Endothelial cell of umbilical vein (primary cell): ENCODE data around the gene PANX3. TPM values are rescaled to one million over a fixed set of nuclear protein-coding genes. Genes with fewer than 3 reads are reported as not detected.

Experiments used
- BruUV-seq: library from RNA; stranded (reverse); fragments of 400-500 nt; replicated peaks from 2 replicates; lab custom pipeline; 2021; lab: Mats Ljungman, UMichigan
- CTCF ChIA-PET: fragments of 300-600, 350-600 bp; sonication (Branson Sonifier 250); formaldehyde crosslinking; loops from one replicate; lab custom pipeline; 2021; ENCODE audit warnings: antibody characterized with exemption, inconsistent platforms; lab: Charles Lee
- POLR2A ChIA-PET: fragments of 300-600, 350-600 bp; sonication (Branson Sonifier 250); formaldehyde crosslinking; loops from one replicate; lab custom pipeline; 2021; ENCODE audit warnings: antibody characterized with exemption, inconsistent platforms; lab: Charles Lee
- DNase-seq: peaks from one replicate; pipeline ENCODE4 v3.0.0-alpha.2; 2011; ENCODE audit warnings: low read depth, low spot score
- FAIRE-seq: peaks from 2 replicates; lab custom pipeline; 2011; peaks lifted over from hg19 to GRCh38; lab: Jason Lieb, UNC
- H2AFZ ChIP-seq: 2 replicates; pipeline ENCODE4 v1.6.0; 2012; ENCODE audit warnings: low read depth, low read length, control low read depth, inconsistent platforms
- H3K27ac ChIP-seq: 2 replicates; pipeline ENCODE4 v1.5.1; 2011; ENCODE audit warnings: low read depth, mild to moderate bottlenecking, control low read depth, low read length, moderate library complexity; ENCODE audit not compliant: insufficient read depth
- H3K27me3 ChIP-seq, 2 experiments: 2 replicates each; pipeline versions ENCODE4 v1.6.0 to v1.6.1; 2011; ENCODE audit warnings: low read length in 2 of 2, mixed read lengths in 1 of 2; ENCODE audit not compliant: control insufficient read depth in 2 of 2, insufficient read depth in 2 of 2
- H3K36me3 ChIP-seq, 2 experiments: 2 replicates in 1 of 2; 3 replicates in 1 of 2; pipeline ENCODE4 v1.5.1; 2011; ENCODE audit warnings: low read length in 2 of 2, mild to moderate bottlenecking in 1 of 2, moderate library complexity in 1 of 2; ENCODE audit not compliant: control insufficient read depth in 2 of 2, insufficient read depth in 2 of 2; ENCODE audit errors: extremely low read depth in 1 of 2
- H3K4me1 ChIP-seq: 3 replicates; pipeline ENCODE4 v1.5.1; 2011; ENCODE audit warnings: mild to moderate bottlenecking, low read length; ENCODE audit not compliant: control insufficient read depth, insufficient read depth; ENCODE audit errors: extremely low read depth
- H3K4me2 ChIP-seq: 2 replicates; pipeline ENCODE4 v1.6.1; 2011; ENCODE audit warnings: low read length, control low read depth, mixed read lengths; ENCODE audit not compliant: insufficient read depth
- H3K4me3 ChIP-seq, 3 experiments: fragments of 200-600 bp in 1 of 3; sonication (generic), shearing (Covaris generic) in 1 of 3; replicated peaks in 1 of 3; 2 replicates each; pipeline ENCODE4 v1.5.1; 2011 to 2016; ENCODE audit warnings: control low read depth in 3 of 3, low read length in 3 of 3, mild to moderate bottlenecking in 2 of 3, inconsistent platforms in 1 of 3, low read depth in 1 of 3, moderate library complexity in 1 of 3; ENCODE audit not compliant: insufficient read depth in 1 of 3
- H3K79me2 ChIP-seq: 2 replicates; pipeline ENCODE4 v1.6.0; 2012; ENCODE audit warnings: low read length, inconsistent platforms; ENCODE audit not compliant: control insufficient read depth, insufficient read depth
- H3K9ac ChIP-seq: replicated peaks from 2 replicates; pipeline ENCODE3; 2011; ENCODE audit warnings: low read length, control low read depth; ENCODE audit not compliant: insufficient read depth; ENCODE audit errors: extremely low read depth
- H3K9me1 ChIP-seq: replicated peaks from 3 replicates; pipeline ENCODE4 v1.6.0; 2011; ENCODE audit warnings: mild to moderate bottlenecking, low read length; ENCODE audit not compliant: control insufficient read depth, insufficient read depth; ENCODE audit errors: extremely low read depth
- H3K9me3 ChIP-seq: replicated peaks from 2 replicates; pipeline ENCODE4 v1.5.1; 2012; ENCODE audit warnings: low read length, inconsistent platforms; ENCODE audit not compliant: control insufficient read depth, insufficient read depth
- H4K20me1 ChIP-seq: replicated peaks from 2 replicates; pipeline ENCODE3; 2011; ENCODE audit warnings: mild to moderate bottlenecking, low read length; ENCODE audit not compliant: control insufficient read depth, insufficient read depth; ENCODE audit errors: extremely low read depth
- EZH2 ChIP-seq: IDR thresholded peaks from 2 replicates; pipeline ENCODE4 v1.6.1; 2012; ENCODE audit warnings: borderline replicate concordance, low read depth, mild to moderate bottlenecking, moderate library complexity, low read length, inconsistent platforms; ENCODE audit not compliant: severe bottlenecking
- FOS ChIP-seq: IDR thresholded peaks from 2 replicates; pipeline ENCODE4 v1.6.1; 2011; ENCODE audit warnings: mild to moderate bottlenecking, low read length, moderate library complexity, borderline replicate concordance; ENCODE audit not compliant: insufficient read depth
- GATA2 ChIP-seq: IDR thresholded peaks from 2 replicates; pipeline ENCODE4 v1.7.0; 2011; ENCODE audit warnings: low read depth, mild to moderate bottlenecking, moderate library complexity, mixed read lengths, low read length; ENCODE audit not compliant: insufficient read length, insufficient read depth
- JUN ChIP-seq: IDR thresholded peaks from 2 replicates; pipeline ENCODE4 v1.6.1; 2011; ENCODE audit warnings: borderline replicate concordance, low read depth; ENCODE audit not compliant: insufficient read length, insufficient read depth
- MYC ChIP-seq: IDR thresholded peaks from one replicate; pipeline ENCODE4 v1.6.1; 2011; ENCODE audit warnings: mild to moderate bottlenecking, low read depth, low read length
- POLR2A ChIP-seq: IDR thresholded peaks from 2 replicates; pipeline ENCODE4 v1.6.1; 2012; ENCODE audit warnings: low read depth, mild to moderate bottlenecking, control low read depth, low read length
- POLR2AphosphoS5 ChIP-seq: IDR thresholded peaks from 2 replicates; pipeline ENCODE4 v1.6.1; 2012; ENCODE audit warnings: low read depth, mild to moderate bottlenecking, control low read depth, low read length, moderate library complexity; ENCODE audit not compliant: insufficient read depth
- dilution Hi-C: fragments of 300-500 bp; cut with MboI; formaldehyde crosslinking; loops from one replicate; pipeline ENCODE4 v1.15.0; 2019; ENCODE audit warnings: low sequenced_read_pairs; ENCODE audit not compliant: extremely low pct_ligation_motif_present
- intact Hi-C: fragments of 100-400 bp; cut with micrococcal nuclease; formaldehyde crosslinking; loops from one replicate; pipeline ENCODE4 v1.10.0; 2022
- polyA plus RNA-seq, 4 experiments: library from polyadenylated mRNA; depleted of rRNA in 3 of 4; stranded (reverse) in 3 of 4; unstranded in 1 of 4; fragments of >200 nt; gene quantifications; 2 replicates each; pipeline versions ENCODE4 v1.2.1 to v1.2.3, GENCODE V29; 2011 to 2012; ENCODE audit warnings: missing spikeins in 1 of 4
- total RNA-seq: library from RNA; stranded (reverse); gene quantifications from 2 replicates; pipeline ENCODE4 v1.2.3, GENCODE V29; 2021
- TF ChIP-seq, protein P1 (sequence below), 2 donors: IDR thresholded peaks; 1 replicate in 1 of 2; 2 replicates in 1 of 2; pipeline ENCODE4 v1.5.1; 2011; ENCODE audit warnings: low read length in 2 of 2, mild to moderate bottlenecking in 2 of 2, moderate library complexity in 2 of 2, control low read depth in 1 of 2, inconsistent platforms in 1 of 2, low read depth in 1 of 2; ENCODE audit not compliant: insufficient read depth in 1 of 2; ENCODE audit errors: extremely low read depth in 1 of 2
- TF ChIP-seq, protein P2 (sequence below): IDR thresholded peaks from 2 replicates; pipeline ENCODE4 v1.6.1; 2011; ENCODE audit not compliant: insufficient read depth, insufficient read length

The PANX3 gene
- total and polyA plus RNA-seq, 2 donors (not counting 3 experiments of a cell fraction or from before 2014, with no cell fraction given) = not detected

DNA sequence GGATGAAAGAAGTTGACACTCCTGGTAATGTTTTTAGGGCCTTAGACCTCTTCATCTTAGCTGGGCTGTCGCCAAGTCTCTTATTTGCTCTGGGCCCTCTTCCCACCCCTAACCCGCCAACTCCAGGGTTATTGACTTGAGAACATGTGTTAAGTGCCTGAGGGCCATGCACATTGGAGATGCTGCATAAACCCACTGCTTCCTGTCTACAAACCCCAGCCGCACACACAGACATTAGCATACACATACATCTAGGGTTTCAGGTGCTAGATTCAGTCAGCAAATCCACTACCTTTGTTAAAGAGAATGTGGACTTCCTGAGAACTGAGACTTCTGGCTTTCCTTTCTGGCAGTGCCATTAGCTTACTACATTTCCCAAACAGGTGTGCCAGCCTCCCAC lies 817 bp downstream of the PANX3 start:
- dilution Hi-C loops = no loop called here

More for the DNA sequence above, 817 bp downstream of the PANX3 start:
- ChIA-PET POLR2A (no interaction called here), CTCF (no interaction called here)
- Histone ChIP-seq H3K27ac (no peak overlapping the region), H3K4me1 (no peaks in the 10 kb centered on the region), H3K4me3 (no peak overlapping the region), H3K4me2 (no peak overlapping the region), H2AFZ (no peak overlapping the region), H4K20me1 (no peaks in the 10 kb centered on the region), H3K36me3 (no peaks in the 10 kb centered on the region), H3K9me1 (no peaks in the 10 kb centered on the region), H3K9ac (no peak overlapping the region), H3K79me2 (no peaks in the 10 kb centered on the region), H3K9me3 (no peaks in the 10 kb centered on the region), H3K27me3 (peaks cover 0 to 6% of the 10 kb centered on the region in 2 experiments)
- no TSS peak for BruUV-seq
- intact Hi-C loops = loop anchor here (1.0 kb wide), 1 partner anchor 38 kb away; no protein-coding TSS in a partner anchor
- DNase-seq = no peak
- TF ChIP-seq FOS = no peak
- TF ChIP-seq, protein P1, sequence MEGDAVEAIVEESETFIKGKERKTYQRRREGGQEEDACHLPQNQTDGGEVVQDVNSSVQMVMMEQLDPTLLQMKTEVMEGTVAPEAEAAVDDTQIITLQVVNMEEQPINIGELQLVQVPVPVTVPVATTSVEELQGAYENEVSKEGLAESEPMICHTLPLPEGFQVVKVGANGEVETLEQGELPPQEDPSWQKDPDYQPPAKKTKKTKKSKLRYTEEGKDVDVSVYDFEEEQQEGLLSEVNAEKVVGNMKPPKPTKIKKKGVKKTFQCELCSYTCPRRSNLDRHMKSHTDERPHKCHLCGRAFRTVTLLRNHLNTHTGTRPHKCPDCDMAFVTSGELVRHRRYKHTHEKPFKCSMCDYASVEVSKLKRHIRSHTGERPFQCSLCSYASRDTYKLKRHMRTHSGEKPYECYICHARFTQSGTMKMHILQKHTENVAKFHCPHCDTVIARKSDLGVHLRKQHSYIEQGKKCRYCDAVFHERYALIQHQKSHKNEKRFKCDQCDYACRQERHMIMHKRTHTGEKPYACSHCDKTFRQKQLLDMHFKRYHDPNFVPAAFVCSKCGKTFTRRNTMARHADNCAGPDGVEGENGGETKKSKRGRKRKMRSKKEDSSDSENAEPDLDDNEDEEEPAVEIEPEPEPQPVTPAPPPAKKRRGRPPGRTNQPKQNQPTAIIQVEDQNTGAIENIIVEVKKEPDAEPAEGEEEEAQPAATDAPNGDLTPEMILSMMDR (IDR thresholded peaks at IDR 0.05; ENCODE audit: extremely low read depth in 1 of 2, insufficient read depth in 1 of 2, low read depth in 1 of 2, low read length in 2 of 2) = no peak
- no peak for TF ChIP-seq MYC
- TF ChIP-seq EZH2 = no peak
- TF ChIP-seq POLR2AphosphoS5 = no peak
- TF ChIP-seq POLR2A = no peak
- TF ChIP-seq JUN = no peak
- TF ChIP-seq, protein P2, sequence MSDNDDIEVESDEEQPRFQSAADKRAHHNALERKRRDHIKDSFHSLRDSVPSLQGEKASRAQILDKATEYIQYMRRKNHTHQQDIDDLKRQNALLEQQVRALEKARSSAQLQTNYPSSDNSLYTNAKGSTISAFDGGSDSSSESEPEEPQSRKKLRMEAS = no peak
- TF ChIP-seq GATA2 = no peak
- no peak for FAIRE-seq
